NB4 (cell line): ENCODE data around the gene CDH12.

Source experiments
- POLR2A ChIP-seq: IDR thresholded peaks from 2 replicates; pipeline ENCODE4 v1.6.1; 2011; ENCODE audit warnings: mild to moderate bottlenecking; ENCODE audit not compliant: insufficient read length; ENCODE audit errors: extremely low read depth
- TF ChIP-seq, protein P1 (sequence below): IDR thresholded peaks from one replicate; pipeline ENCODE4 v1.5.1; 2012; ENCODE audit warnings: low read depth, low read length

DNA sequence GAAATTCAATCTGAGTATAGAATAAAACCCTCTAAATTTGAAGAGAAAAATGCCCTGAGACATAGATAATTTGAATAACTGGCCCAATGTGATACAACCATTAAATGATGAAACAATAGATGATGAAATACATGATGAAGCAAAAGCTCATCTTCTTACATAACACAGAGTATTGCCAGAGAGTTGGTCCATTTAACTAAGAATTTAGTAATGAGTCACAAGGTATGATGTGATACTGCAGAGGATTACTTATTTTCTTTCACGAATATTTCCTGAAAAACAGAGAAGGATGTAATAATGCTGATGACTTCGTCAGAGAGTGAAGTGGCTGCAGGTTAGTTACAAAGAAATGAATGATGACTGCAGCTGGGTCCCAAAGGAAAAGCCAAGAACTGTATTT is 379.3 kb downstream of the CDH12 start:
- TF ChIP-seq, protein P1, sequence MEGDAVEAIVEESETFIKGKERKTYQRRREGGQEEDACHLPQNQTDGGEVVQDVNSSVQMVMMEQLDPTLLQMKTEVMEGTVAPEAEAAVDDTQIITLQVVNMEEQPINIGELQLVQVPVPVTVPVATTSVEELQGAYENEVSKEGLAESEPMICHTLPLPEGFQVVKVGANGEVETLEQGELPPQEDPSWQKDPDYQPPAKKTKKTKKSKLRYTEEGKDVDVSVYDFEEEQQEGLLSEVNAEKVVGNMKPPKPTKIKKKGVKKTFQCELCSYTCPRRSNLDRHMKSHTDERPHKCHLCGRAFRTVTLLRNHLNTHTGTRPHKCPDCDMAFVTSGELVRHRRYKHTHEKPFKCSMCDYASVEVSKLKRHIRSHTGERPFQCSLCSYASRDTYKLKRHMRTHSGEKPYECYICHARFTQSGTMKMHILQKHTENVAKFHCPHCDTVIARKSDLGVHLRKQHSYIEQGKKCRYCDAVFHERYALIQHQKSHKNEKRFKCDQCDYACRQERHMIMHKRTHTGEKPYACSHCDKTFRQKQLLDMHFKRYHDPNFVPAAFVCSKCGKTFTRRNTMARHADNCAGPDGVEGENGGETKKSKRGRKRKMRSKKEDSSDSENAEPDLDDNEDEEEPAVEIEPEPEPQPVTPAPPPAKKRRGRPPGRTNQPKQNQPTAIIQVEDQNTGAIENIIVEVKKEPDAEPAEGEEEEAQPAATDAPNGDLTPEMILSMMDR: no peak
- no peak for TF ChIP-seq POLR2A
